A204.1 (cell line): ENCODE results near the gene STK38L.

Experiments used
- FAIRE-seq: peaks from 2 replicates; lab custom pipeline; 2012; peaks lifted over from hg19 to GRCh38; lab: Jason Lieb, UNC

The STK38L gene

GRCh38 chr12:27279826-27280225, 35.7 kb downstream of the STK38L start:
- FAIRE-seq = no peak

GRCh38 chr12:27280412-27280811, 36.3 kb downstream of the STK38L start:
- no peak for FAIRE-seq

GRCh38 chr12:27282754-27283153, 38.7 kb downstream of the STK38L start:
- no peak for FAIRE-seq

- FAIRE-seq = no peak
These were observed 39.9 kb downstream of the STK38L start for GRCh38 chr12:27284021-27284420.

DNA sequence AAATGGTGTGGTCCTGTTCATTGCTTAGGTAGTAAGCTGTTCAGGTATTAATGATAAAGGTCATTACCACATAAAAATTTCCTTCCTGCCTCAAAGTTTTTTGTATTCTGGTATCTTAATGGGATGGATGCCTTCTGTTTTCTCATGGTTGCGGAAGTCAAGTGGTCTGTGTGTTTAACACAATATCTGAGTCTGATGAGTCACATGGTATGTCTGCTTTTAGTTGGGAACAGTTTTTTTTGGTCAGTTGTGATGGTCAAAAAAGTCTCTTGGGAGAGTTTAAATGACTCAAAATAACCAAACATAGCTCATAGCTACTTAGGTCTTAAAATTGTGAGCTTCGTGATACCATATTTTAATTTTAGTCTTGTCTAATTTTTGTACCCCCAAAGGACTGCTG, 40.7 kb downstream of the STK38L start:
- no peak for FAIRE-seq

- FAIRE-seq = no peak
These were observed 41.3 kb downstream of the STK38L start for GRCh38 chr12:27285403-27285802.

- FAIRE-seq = no peak
These were observed 45.3 kb downstream of the STK38L start for GRCh38 chr12:27289414-27289813.

GRCh38 chr12:27290501-27291168, 46.5 kb downstream of the STK38L start:
- FAIRE-seq = no peak

DNA sequence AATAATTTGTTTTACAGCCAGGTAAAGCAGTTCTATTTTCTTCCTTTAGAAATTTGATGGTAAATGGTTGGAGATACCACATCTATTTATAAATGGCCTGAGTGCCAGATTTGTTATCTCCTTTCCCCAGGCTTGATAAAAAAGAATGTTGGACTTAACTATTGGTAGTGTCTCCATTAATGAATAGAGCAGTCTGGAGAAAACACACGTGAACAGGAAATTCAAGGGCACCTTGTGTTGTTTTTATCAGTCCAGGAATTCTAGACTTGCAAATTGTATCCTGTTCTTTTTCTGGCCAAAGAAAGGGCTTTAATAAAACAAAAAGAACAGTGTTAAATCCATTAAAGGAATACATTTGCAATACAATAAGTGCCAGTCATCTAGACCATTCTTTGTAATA, 47.8 kb downstream of the STK38L start:
- FAIRE-seq = no peak

GRCh38 chr12:27292718-27293117, 48.6 kb downstream of the STK38L start:
- FAIRE-seq = no peak

- FAIRE-seq = no peak
These were observed 49.4 kb downstream of the STK38L start for GRCh38 chr12:27293463-27293862.

DNA sequence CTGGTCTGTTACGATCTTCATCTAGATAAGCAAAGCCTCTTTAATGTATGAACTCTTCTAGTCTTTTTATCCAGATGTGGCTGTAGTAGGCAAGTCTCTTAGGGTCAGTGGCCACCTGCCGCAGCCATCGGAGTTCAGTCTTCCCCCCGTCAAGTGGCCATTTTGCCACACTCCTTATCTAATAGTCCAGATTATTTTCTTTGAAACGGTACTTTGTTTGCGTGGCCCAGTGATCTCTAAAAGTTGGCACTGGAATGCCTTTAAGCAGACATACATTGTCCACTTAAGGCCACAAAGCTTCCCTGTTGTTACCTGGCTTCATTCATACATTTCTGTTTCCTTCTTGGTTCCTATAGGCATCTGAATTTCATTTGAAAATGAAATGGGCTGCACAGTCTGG, 52.6 kb downstream of the STK38L start:
- FAIRE-seq = no peak

DNA sequence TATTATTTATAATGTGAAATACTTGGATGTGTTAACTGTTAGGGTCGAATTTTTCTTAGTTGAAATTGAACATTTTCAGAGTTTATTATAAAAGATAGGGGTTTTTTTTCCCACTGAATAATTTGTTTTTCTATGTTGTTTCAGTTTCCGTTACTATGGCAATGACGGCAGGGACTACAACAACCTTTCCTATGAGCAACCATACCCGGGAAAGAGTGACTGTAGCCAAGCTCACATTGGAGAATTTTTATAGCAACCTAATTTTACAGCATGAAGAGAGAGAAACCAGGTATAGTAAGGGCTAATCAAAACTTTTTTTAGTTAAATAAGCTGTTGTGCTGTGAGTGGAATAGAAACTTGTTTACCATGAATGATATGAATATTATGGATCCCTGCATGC, 53.5 kb downstream of the STK38L start:
- FAIRE-seq = no peak

- FAIRE-seq = no peak
These were observed 55.0 kb downstream of the STK38L start for GRCh38 chr12:27299102-27299501.

- peak; percentile 57 for FAIRE-seq
These were observed 56.1 kb downstream of the STK38L start for GRCh38 chr12:27300226-27300625.

GRCh38 chr12:27303139-27304111, 59.3 kb downstream of the STK38L start:
- no peak for FAIRE-seq

- no peak for FAIRE-seq
These were observed 60.8 kb downstream of the STK38L start for GRCh38 chr12:27304856-27305255.

GRCh38 chr12:27305673-27306456, 61.8 kb downstream of the STK38L start:
- FAIRE-seq = peak; percentile 99

GRCh38 chr12:27309293-27309994, 65.4 kb downstream of the STK38L start:
- FAIRE-seq = no peak

GRCh38 chr12:27309995-27310315, 65.9 kb downstream of the STK38L start:
- FAIRE-seq = no peak

- FAIRE-seq = no peak
These were observed 72.9 kb downstream of the STK38L start for GRCh38 chr12:27316947-27317346.

- FAIRE-seq = no peak
These were observed 75.3 kb downstream of the STK38L start for GRCh38 chr12:27319409-27319808.
